Cardiac muscle cell (in vitro differentiated cells and primary cell): ENCODE measurements around the gene LRMDA. TPM values are rescaled to one million over a fixed set of nuclear protein-coding genes. Genes with fewer than 3 reads are reported as not detected.

Experiments used
- DNase-seq, 2 donors: peaks; one replicate each; pipeline versions ENCODE4 v3.0.0 to v3.0.0-alpha.2; 2010 to 2017; ENCODE audit warnings: low read depth in 1 of 2, low spot score in 1 of 2
- H3K27ac ChIP-seq: fragments of 200-600 bp; sonication (generic); 2 replicates; pipeline ENCODE4 v1.5.1; 2016
- H3K27me3 ChIP-seq: fragments of 200-600 bp; sonication (generic); 2 replicates; pipeline ENCODE4 v1.6.0; 2016; ENCODE audit warnings: control low read depth
- H3K36me3 ChIP-seq: fragments of 200-600 bp; sonication (generic); 2 replicates; pipeline ENCODE4 v1.5.1; 2016; ENCODE audit warnings: control low read depth
- H3K4me1 ChIP-seq: fragments of 200-600 bp; sonication (generic); 2 replicates; pipeline ENCODE4 v1.8.1; 2017; ENCODE audit warnings: low read depth, mild to moderate bottlenecking, mixed run types
- H3K4me3 ChIP-seq: fragments of 200-600 bp; sonication (generic); 2 replicates; pipeline ENCODE4 v1.5.1; 2016; ENCODE audit warnings: mild to moderate bottlenecking
- H3K9me3 ChIP-seq: fragments of 200-600 bp; sonication (generic); 2 replicates; pipeline ENCODE4 v1.5.1; 2017; ENCODE audit warnings: low read depth, mild to moderate bottlenecking, control low read depth
- CTCF ChIP-seq: IDR thresholded peaks from 2 replicates; pipeline ENCODE4 v1.5.1; 2012; ENCODE audit warnings: low read depth, mild to moderate bottlenecking, low read length
- polyA plus RNA-seq: library from polyadenylated mRNA; unstranded; fragments of >200 nt; fragmentation: Nextera tagmentation; extraction: Ambion mirVana; gene quantifications from 2 replicates; pipeline ENCODE4 v1.2.1, GENCODE V29; 2016
- total RNA-seq: library from RNA; depleted of rRNA; stranded (reverse); fragments of >200 nt; gene quantifications from 2 replicates; pipeline ENCODE4 v1.2.3, GENCODE V29; 2016

Gene LRMDA
- total and polyA plus RNA-seq, 2 experiments from 2014 or later = 6.2 to 11.7 TPM

- Histone ChIP-seq H3K27ac (no peak overlapping the region), H3K27me3 (no peaks in the 10 kb centered on the region)
Measured at GRCh38 chr10:76329891-76330575, 898.6 kb downstream of the LRMDA start.

GRCh38 chr10:76331742-76332141 lies 900.3 kb downstream of the LRMDA start:
- Histone ChIP-seq H3K27me3 (no peaks in the 10 kb centered on the region), H3K27ac (no peak overlapping the region)
- no peak for TF ChIP-seq CTCF

More at GRCh38 chr10:76329891-76330575, 898.6 kb downstream of the LRMDA start:
- Histone ChIP-seq H3K36me3 (no peaks in the 10 kb centered on the region), H3K4me3 (no peak overlapping the region), H3K4me1 (peaks cover 12% of the 10 kb centered on the region), H3K9me3 (no peaks in the 10 kb centered on the region)
- DNase-seq = no peak
- no peak for TF ChIP-seq CTCF

GRCh38 chr10:76333326-76333725 lies 901.9 kb downstream of the LRMDA start:
- no peak overlapping the region for H3K27ac ChIP-seq
- no peaks in the 10 kb centered on the region for H3K27me3 ChIP-seq

More at GRCh38 chr10:76331742-76332141, 900.3 kb downstream of the LRMDA start:
- no peak for DNase-seq
- Histone ChIP-seq H3K4me3 (no peak overlapping the region), H3K9me3 (no peaks in the 10 kb centered on the region), H3K4me1 (peaks cover 12% of the 10 kb centered on the region), H3K36me3 (no peaks in the 10 kb centered on the region)

GRCh38 chr10:76333796-76334195 lies 902.4 kb downstream of the LRMDA start:
- no peak overlapping the region for H3K27ac ChIP-seq
- TF ChIP-seq CTCF = no peak
- no peaks in the 10 kb centered on the region for H3K36me3 ChIP-seq
- no peak overlapping the region for H3K4me3 ChIP-seq
- no peak for DNase-seq
- H3K4me1 ChIP-seq = peaks cover 12% of the 10 kb centered on the region
- no peaks in the 10 kb centered on the region for H3K27me3 ChIP-seq
- no peaks in the 10 kb centered on the region for H3K9me3 ChIP-seq

More at GRCh38 chr10:76333326-76333725, 901.9 kb downstream of the LRMDA start:
- no peak for TF ChIP-seq CTCF
- no peaks in the 10 kb centered on the region for H3K36me3 ChIP-seq
- H3K9me3 ChIP-seq = no peaks in the 10 kb centered on the region
- H3K4me3 ChIP-seq = no peak overlapping the region
- peaks cover 12% of the 10 kb centered on the region for H3K4me1 ChIP-seq
- no peak for DNase-seq

GRCh38 chr10:76334255-76334654 lies 902.8 kb downstream of the LRMDA start:
- Histone ChIP-seq H3K4me1 (peaks cover 12% of the 10 kb centered on the region), H3K9me3 (no peaks in the 10 kb centered on the region), H3K4me3 (no peak overlapping the region), H3K27me3 (no peaks in the 10 kb centered on the region), H3K27ac (no peak overlapping the region), H3K36me3 (no peaks in the 10 kb centered on the region)
- no peak for DNase-seq
- TF ChIP-seq CTCF = no peak
